Measurements from ENCODE around the gene PIAS1.

- TF ChIP-seq E2F4 (CRISPR knock-in tag; IDR thresholded peaks at IDR 0.05; ENCODE audit: borderline replicate concordance, low read depth) (no peak), MAX (CRISPR knock-in tag; IDR thresholded peaks at IDR 0.05) (no peak), ATF2 (CRISPR knock-in tag; IDR thresholded peaks at IDR 0.05; ENCODE audit: borderline replicate concordance, low read depth) (no peak), FOXJ3 (CRISPR knock-in tag; IDR thresholded peaks at IDR 0.05; ENCODE audit: borderline replicate concordance) (no peak), ZNF281 (CRISPR knock-in tag; IDR thresholded peaks at IDR 0.05) (no peak), CTCF (IDR thresholded peaks at IDR 0.05) (no peak), PRRX2 (CRISPR knock-in tag; IDR thresholded peaks at IDR 0.05) (no peak), ZSCAN18 (CRISPR knock-in tag; IDR thresholded peaks at IDR 0.05) (no peak), IRF1 (CRISPR knock-in tag; IDR thresholded peaks at IDR 0.05) (no peak), NR1H2 (CRISPR knock-in tag; IDR thresholded peaks at IDR 0.05) (no peak)
These were observed 19.6 kb downstream of the PIAS1 start for GRCh38 chr15:68073576-68074288.

Measured in WTC11 (cell line).